Measurements from ENCODE around the gene DOCK4. TPM values are rescaled to one million over a fixed set of nuclear protein-coding genes. Genes with fewer than 3 reads are reported as not detected.

DOCK4 gene
- total RNA-seq, 4 donors from 2014 or later: 12.7 to 28.4 (median 19.5) TPM

DNA sequence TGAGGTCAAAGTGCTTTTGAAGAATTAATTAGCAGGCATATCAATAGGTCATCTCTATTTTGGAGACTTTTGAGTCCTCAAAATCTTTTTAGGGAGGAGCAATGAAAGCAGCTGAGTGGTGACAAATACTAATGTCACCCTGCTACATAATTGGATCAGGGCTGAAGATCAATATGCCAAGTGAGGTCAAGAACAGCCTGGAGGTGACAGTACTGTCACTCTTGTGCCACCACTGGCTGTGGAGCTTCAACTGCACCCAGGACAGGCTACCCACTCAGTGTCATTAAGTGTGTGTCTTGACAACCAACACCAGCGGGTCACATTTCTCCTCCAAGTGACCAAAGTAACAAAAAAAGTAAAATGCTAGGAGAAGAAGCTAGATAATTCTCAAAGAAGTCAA is 167.8 kb downstream of the DOCK4 start:
- intact Hi-C loops (cut with DNase I; ENCODE audit: low total_unique reads) (no loop called here), in situ Hi-C loops (cut with MboI; ENCODE audit: low pct_ligation_motif_present in 1 of 4, low pct_unique_long_range_greater_than_20kb in 1 of 4, low sequenced_read_pairs in 3 of 4) (no loop called here)
- no peaks in the 10 kb centered on the region for H3K27me3 ChIP-seq
- 100% methylated on average over 1 of the region's 1 CpG; no CpG with 5 or more reads in 1 of the 2 donors for WGBS, 2 donors (ENCODE audit: low coverage in 1 of 2)
- H3K27ac ChIP-seq: no peak overlapping the region
- H3K4me3 ChIP-seq: no peak overlapping the region
- H3K36me3 ChIP-seq: no peaks in the 10 kb centered on the region
- H3K9me3 ChIP-seq: no peaks in the 10 kb centered on the region
- DNase-seq: no peak
- TF ChIP-seq CTCF (IDR thresholded peaks at IDR 0.05) (no peak), POLR2AphosphoS5 (IDR thresholded peaks at IDR 0.05) (no peak), POLR2A (IDR thresholded peaks at IDR 0.05) (no peak), EP300 (IDR thresholded peaks at IDR 0.05; ENCODE audit: low read depth) (no peak)
- H3K4me1 ChIP-seq: no peaks in the 10 kb centered on the region

DNA sequence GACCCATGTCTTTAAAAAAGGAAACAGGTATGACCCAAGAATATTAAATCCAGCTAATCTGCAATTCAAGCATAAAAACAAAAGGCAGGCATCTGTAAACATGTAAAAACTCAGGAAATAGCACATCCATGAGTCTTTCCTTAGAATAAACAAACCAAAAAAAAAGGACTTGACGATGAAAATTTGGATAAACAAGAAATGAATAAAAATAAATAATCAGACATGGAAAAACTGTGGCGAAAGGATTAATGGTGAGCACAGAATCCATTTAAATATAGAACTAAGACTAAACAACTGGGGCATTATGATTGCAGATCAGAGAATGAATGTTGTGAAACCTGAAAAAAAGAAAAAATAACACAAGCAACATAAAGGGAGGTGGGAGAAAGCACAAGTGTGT is 170.1 kb downstream of the DOCK4 start:
- Histone ChIP-seq H3K4me3 (no peak overlapping the region), H3K27me3 (no peaks in the 10 kb centered on the region), H3K27ac (no peak overlapping the region), H3K36me3 (no peaks in the 10 kb centered on the region), H3K9me3 (no peaks in the 10 kb centered on the region), H3K4me1 (no peaks in the 10 kb centered on the region)
- WGBS, 2 donors (ENCODE audit: low coverage in 1 of 2): 62 to 66% methylated on average over 2 of the region's 2 CpGs
- intact Hi-C loops (cut with DNase I; ENCODE audit: low total_unique reads): no loop called here
- no peak for DNase-seq
- no peak for TF ChIP-seq POLR2AphosphoS5 (IDR thresholded peaks at IDR 0.05)
- TF ChIP-seq POLR2A (IDR thresholded peaks at IDR 0.05): no peak
- no peak for TF ChIP-seq EP300 (IDR thresholded peaks at IDR 0.05; ENCODE audit: low read depth)
- TF ChIP-seq CTCF (IDR thresholded peaks at IDR 0.05): no peak
- in situ Hi-C loops (cut with MboI; ENCODE audit: low pct_ligation_motif_present in 1 of 4, low pct_unique_long_range_greater_than_20kb in 1 of 4, low sequenced_read_pairs in 3 of 4): no loop called here

- 72 to 83% methylated on average over 5 of the region's 5 CpGs for WGBS, 2 donors (ENCODE audit: low coverage in 1 of 2)
- Histone ChIP-seq H3K4me1 (no peaks in the 10 kb centered on the region), H3K36me3 (no peaks in the 10 kb centered on the region), H3K4me3 (no peak overlapping the region), H3K27ac (no peak overlapping the region), H3K27me3 (no peaks in the 10 kb centered on the region), H3K9me3 (no peaks in the 10 kb centered on the region)
- intact Hi-C loops (cut with DNase I; ENCODE audit: low total_unique reads) (no loop called here), in situ Hi-C loops (cut with MboI; ENCODE audit: low pct_ligation_motif_present in 1 of 4, low pct_unique_long_range_greater_than_20kb in 1 of 4, low sequenced_read_pairs in 3 of 4) (no loop called here)
- TF ChIP-seq POLR2AphosphoS5 (IDR thresholded peaks at IDR 0.05): no peak
- TF ChIP-seq CTCF (IDR thresholded peaks at IDR 0.05): no peak
- TF ChIP-seq EP300 (IDR thresholded peaks at IDR 0.05; ENCODE audit: low read depth): no peak
- no peak for TF ChIP-seq POLR2A (IDR thresholded peaks at IDR 0.05)
- no peak for DNase-seq
Observed at GRCh38 chr7:112031689-112032088, 174.5 kb downstream of the DOCK4 start.

- Histone ChIP-seq H3K27me3 (no peaks in the 10 kb centered on the region), H3K36me3 (no peaks in the 10 kb centered on the region), H3K27ac (no peak overlapping the region), H3K9me3 (no peaks in the 10 kb centered on the region), H3K4me1 (peaks cover 0 to 11% (median 0%) of the 10 kb centered on the region in 4 donors), H3K4me3 (no peak overlapping the region)
- 87% methylated on average over 2 of the region's 2 CpGs; no CpG with 5 or more reads in 1 of the 2 donors for WGBS, 2 donors (ENCODE audit: low coverage in 1 of 2)
- intact Hi-C loops (cut with DNase I; ENCODE audit: low total_unique reads) (no loop called here), in situ Hi-C loops (cut with MboI; ENCODE audit: low pct_ligation_motif_present in 1 of 4, low pct_unique_long_range_greater_than_20kb in 1 of 4, low sequenced_read_pairs in 3 of 4) (no loop called here)
- TF ChIP-seq EP300 (IDR thresholded peaks at IDR 0.05; ENCODE audit: low read depth): no peak
- TF ChIP-seq POLR2AphosphoS5 (IDR thresholded peaks at IDR 0.05): no peak
- TF ChIP-seq CTCF (IDR thresholded peaks at IDR 0.05): no peak
- TF ChIP-seq POLR2A (IDR thresholded peaks at IDR 0.05): no peak
- no peak for DNase-seq
Observed at GRCh38 chr7:112025556-112025955, 180.6 kb downstream of the DOCK4 start.
